Nephron progenitor cell (in vitro differentiated cells): ENCODE data around the gene THBS2.
"Not testable (repeated sequence)": the region's sequence is repeated elsewhere in the genome, so short reads cannot be mapped to it uniquely, and the experiment has no call there.

Source experiments
- DNase-seq: peaks from one replicate; pipeline ENCODE4 v3.0.0; 2021
- H3K27ac Mint-ChIP-seq: 2 replicates; pipeline ENCODE4 v1.8.0; 2021; ENCODE audit warnings: mild to moderate bottlenecking, moderate library complexity, mixed read lengths
- H3K27me3 Mint-ChIP-seq: 2 replicates; pipeline ENCODE4 v1.8.0; 2021; ENCODE audit warnings: mild to moderate bottlenecking, low read depth, mixed read lengths; ENCODE audit not compliant: poor library complexity
- H3K36me3 Mint-ChIP-seq: 2 replicates; pipeline ENCODE4 v1.8.0; 2021; ENCODE audit warnings: low read depth, mixed read lengths
- H3K4me1 Mint-ChIP-seq: 2 replicates; pipeline ENCODE4 v1.8.0; 2021; ENCODE audit warnings: mixed read lengths
- H3K4me3 Mint-ChIP-seq: 2 replicates; pipeline ENCODE4 v1.8.0; 2021; ENCODE audit warnings: mild to moderate bottlenecking, moderate library complexity, mixed read lengths
- H3K9me3 Mint-ChIP-seq: 2 replicates; pipeline ENCODE4 v1.8.0; 2021; ENCODE audit warnings: mild to moderate bottlenecking, moderate library complexity, mixed read lengths
- CTCF ChIP-seq: fragments of 200-600 bp; sonication (generic); IDR thresholded peaks from 2 replicates; pipeline ENCODE4 v1.5.0; 2021; ENCODE audit warnings: antibody characterized with exemption

THBS2 gene

GRCh38 chr6:169271158-169271876, 17.7 kb upstream of the THBS2 start:
- no peak overlapping the region for H3K4me3 Mint-ChIP-seq
- no peak for DNase-seq
- H3K27me3 Mint-ChIP-seq, result peaks cover 4% of the 10 kb centered on the region
- H3K36me3 Mint-ChIP-seq, result no peaks in the 10 kb centered on the region
- H3K4me1 Mint-ChIP-seq, result peaks cover 4% of the 10 kb centered on the region
- H3K27ac Mint-ChIP-seq, result peak overlapping the region; percentile 96
- TF ChIP-seq CTCF, result no peak
- H3K9me3 Mint-ChIP-seq, result peaks cover 4% of the 10 kb centered on the region

GRCh38 chr6:169270077-169270380, 16.4 kb upstream of the THBS2 start:
- H3K27me3 Mint-ChIP-seq, H3K4me3 Mint-ChIP-seq, H3K9me3 Mint-ChIP-seq, H3K36me3 Mint-ChIP-seq, H3K4me1 Mint-ChIP-seq, H3K27ac Mint-ChIP-seq, DNase-seq: not testable (repeated sequence)

- no peak for DNase-seq
- H3K4me1 Mint-ChIP-seq, result peaks cover 4% of the 10 kb centered on the region
- H3K27ac Mint-ChIP-seq, result no peak overlapping the region
- H3K27me3 Mint-ChIP-seq, result peaks cover 8% of the 10 kb centered on the region
- no peaks in the 10 kb centered on the region for H3K36me3 Mint-ChIP-seq
- peaks cover 4% of the 10 kb centered on the region for H3K9me3 Mint-ChIP-seq
- no peak for TF ChIP-seq CTCF
- H3K4me3 Mint-ChIP-seq, result no peak overlapping the region
Measured at GRCh38 chr6:169269180-169270076, 15.8 kb upstream of the THBS2 start.

- peaks cover 8% of the 10 kb centered on the region for H3K27me3 Mint-ChIP-seq
- H3K36me3 Mint-ChIP-seq, result no peaks in the 10 kb centered on the region
- peaks cover 10% of the 10 kb centered on the region for H3K4me1 Mint-ChIP-seq
- no peak for TF ChIP-seq CTCF
- peaks cover 4% of the 10 kb centered on the region for H3K9me3 Mint-ChIP-seq
- no peak overlapping the region for H3K27ac Mint-ChIP-seq
- H3K4me3 Mint-ChIP-seq, result no peak overlapping the region
- no peak for DNase-seq
Measured at GRCh38 chr6:169268276-169268675, 14.6 kb upstream of the THBS2 start.

- Mint-ChIP-seq H3K36me3 (no peaks in the 10 kb centered on the region), H3K27me3 (peaks cover 8% of the 10 kb centered on the region), H3K4me3 (no peak overlapping the region), H3K4me1 (peaks cover 10% of the 10 kb centered on the region), H3K9me3 (peaks cover 4% of the 10 kb centered on the region), H3K27ac (no peak overlapping the region)
- DNase-seq, result no peak
- no peak for TF ChIP-seq CTCF
Measured at GRCh38 chr6:169266746-169267591, 13.3 kb upstream of the THBS2 start.

GRCh38 chr6:169266261-169266660, 12.6 kb upstream of the THBS2 start:
- TF ChIP-seq CTCF, result no peak
- Mint-ChIP-seq H3K27ac (no peak overlapping the region), H3K36me3 (no peaks in the 10 kb centered on the region), H3K9me3 (peaks cover 4% of the 10 kb centered on the region), H3K4me3 (no peak overlapping the region), H3K4me1 (peaks cover 10% of the 10 kb centered on the region), H3K27me3 (peaks cover 6% of the 10 kb centered on the region)
- DNase-seq, result no peak
